ENCODE measurements around the gene ARHGAP18. TPM values are rescaled to one million over a fixed set of nuclear protein-coding genes. Genes with fewer than 3 reads are reported as not detected.

Gene ARHGAP18
- total RNA-seq, 1 donor from 2014 or later: 38.6 TPM

DNA sequence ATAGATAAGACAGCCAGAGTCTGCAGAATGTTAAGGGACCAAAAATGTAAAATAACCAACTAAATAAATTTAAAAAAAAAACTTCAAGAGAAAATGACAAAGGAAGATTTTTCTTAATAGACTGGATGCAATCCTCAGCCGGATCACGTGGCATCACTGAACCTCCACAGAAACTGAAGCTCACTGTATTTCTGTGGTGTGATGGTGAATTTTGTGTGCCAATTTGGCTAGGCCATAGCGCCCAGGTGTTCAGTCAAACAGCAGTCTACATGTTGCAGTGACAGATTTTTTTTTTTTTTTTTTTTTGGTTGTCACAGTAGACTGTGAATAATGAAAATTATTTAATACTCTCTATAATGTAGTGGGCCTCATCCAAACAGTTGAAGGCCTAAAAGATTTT, 95.5 kb downstream of the ARHGAP18 start:
- H3K4me3 Mint-ChIP-seq (ENCODE audit: unreplicated experiment): no peak overlapping the region
- no peak overlapping the region for H3K27ac Mint-ChIP-seq (ENCODE audit: unreplicated experiment)
- no peaks in the 10 kb centered on the region for H3K27me3 Mint-ChIP-seq (ENCODE audit: low read depth, unreplicated experiment)
- Histone ChIP-seq H3K9me3 (ENCODE audit: insufficient read depth, low read depth, low read length) (no peaks in the 10 kb centered on the region), H3K9ac (ENCODE audit: low read length) (no peak overlapping the region), H3K36me3 (ENCODE audit: insufficient read depth, low read length) (peaks cover 9% of the 10 kb centered on the region), H3K27me3 (ENCODE audit: insufficient read depth, low read length) (no peaks in the 10 kb centered on the region), H4K20me1 (ENCODE audit: insufficient read depth, low read length) (no peaks in the 10 kb centered on the region), H3K27ac (ENCODE audit: low read depth, low read length) (no peak overlapping the region), H3K4me3 (ENCODE audit: insufficient read depth, low read depth, low read length) (no peak overlapping the region), H3K4me1 (ENCODE audit: insufficient read depth, low read length) (peaks cover 6% of the 10 kb centered on the region), H2AFZ (ENCODE audit: low read depth, low read length) (no peak overlapping the region), H3K79me2 (ENCODE audit: insufficient read depth, low read length) (no peaks in the 10 kb centered on the region), H3K4me2 (ENCODE audit: low read length) (no peak overlapping the region)
- TF ChIP-seq EZH2 (IDR thresholded peaks at IDR 0.05; ENCODE audit: insufficient read depth, low read length): no peak
- TF ChIP-seq, protein P1, sequence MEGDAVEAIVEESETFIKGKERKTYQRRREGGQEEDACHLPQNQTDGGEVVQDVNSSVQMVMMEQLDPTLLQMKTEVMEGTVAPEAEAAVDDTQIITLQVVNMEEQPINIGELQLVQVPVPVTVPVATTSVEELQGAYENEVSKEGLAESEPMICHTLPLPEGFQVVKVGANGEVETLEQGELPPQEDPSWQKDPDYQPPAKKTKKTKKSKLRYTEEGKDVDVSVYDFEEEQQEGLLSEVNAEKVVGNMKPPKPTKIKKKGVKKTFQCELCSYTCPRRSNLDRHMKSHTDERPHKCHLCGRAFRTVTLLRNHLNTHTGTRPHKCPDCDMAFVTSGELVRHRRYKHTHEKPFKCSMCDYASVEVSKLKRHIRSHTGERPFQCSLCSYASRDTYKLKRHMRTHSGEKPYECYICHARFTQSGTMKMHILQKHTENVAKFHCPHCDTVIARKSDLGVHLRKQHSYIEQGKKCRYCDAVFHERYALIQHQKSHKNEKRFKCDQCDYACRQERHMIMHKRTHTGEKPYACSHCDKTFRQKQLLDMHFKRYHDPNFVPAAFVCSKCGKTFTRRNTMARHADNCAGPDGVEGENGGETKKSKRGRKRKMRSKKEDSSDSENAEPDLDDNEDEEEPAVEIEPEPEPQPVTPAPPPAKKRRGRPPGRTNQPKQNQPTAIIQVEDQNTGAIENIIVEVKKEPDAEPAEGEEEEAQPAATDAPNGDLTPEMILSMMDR (IDR thresholded peaks at IDR 0.05; ENCODE audit: insufficient read depth, low read depth, low read length): no peak
- peaks cover 18% of the 10 kb centered on the region for H3K36me3 Mint-ChIP-seq (ENCODE audit: low read depth, unreplicated experiment)
- no peaks in the 10 kb centered on the region for H3K9me3 Mint-ChIP-seq (ENCODE audit: unreplicated experiment)
- FAIRE-seq (no peak), DNase-seq (ENCODE audit: low read depth) (no peak)
- H3K4me1 Mint-ChIP-seq (ENCODE audit: low read depth, unreplicated experiment): no peaks in the 10 kb centered on the region

DNA sequence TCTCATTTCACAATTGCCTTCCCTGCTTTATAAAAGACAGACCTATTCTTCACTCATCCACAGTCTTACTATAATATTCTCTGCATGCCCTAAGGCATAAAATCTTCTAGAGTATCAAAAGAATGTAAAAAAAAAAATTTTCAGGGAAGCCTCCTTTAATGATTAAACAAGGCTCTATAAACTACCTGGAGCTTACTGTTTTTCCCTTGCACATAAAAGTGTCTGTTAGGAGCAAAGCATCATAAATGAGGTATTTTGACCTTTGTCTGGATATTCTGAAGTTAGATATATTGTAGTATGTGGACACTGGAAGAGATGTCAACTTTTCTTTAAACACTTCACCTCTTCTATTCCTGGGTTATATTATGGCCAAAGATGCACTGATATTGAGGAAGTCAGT, 97.5 kb downstream of the ARHGAP18 start:
- Histone ChIP-seq H3K4me1 (ENCODE audit: insufficient read depth, low read length) (peaks cover 6% of the 10 kb centered on the region), H3K36me3 (ENCODE audit: insufficient read depth, low read length) (peaks cover 12% of the 10 kb centered on the region), H3K4me3 (ENCODE audit: insufficient read depth, low read depth, low read length) (no peak overlapping the region), H2AFZ (ENCODE audit: low read depth, low read length) (no peak overlapping the region), H3K27ac (ENCODE audit: low read depth, low read length) (no peak overlapping the region), H3K9me3 (ENCODE audit: insufficient read depth, low read depth, low read length) (no peaks in the 10 kb centered on the region), H4K20me1 (ENCODE audit: insufficient read depth, low read length) (no peaks in the 10 kb centered on the region), H3K9ac (ENCODE audit: low read length) (no peak overlapping the region), H3K27me3 (ENCODE audit: insufficient read depth, low read length) (no peaks in the 10 kb centered on the region), H3K4me2 (ENCODE audit: low read length) (no peak overlapping the region), H3K79me2 (ENCODE audit: insufficient read depth, low read length) (no peaks in the 10 kb centered on the region)
- H3K4me1 Mint-ChIP-seq (ENCODE audit: low read depth, unreplicated experiment): peaks cover 3% of the 10 kb centered on the region
- H3K36me3 Mint-ChIP-seq (ENCODE audit: low read depth, unreplicated experiment): peaks cover 13% of the 10 kb centered on the region
- DNase-seq (ENCODE audit: low read depth) (no peak), FAIRE-seq (no peak)
- TF ChIP-seq, protein P1 (IDR thresholded peaks at IDR 0.05; ENCODE audit: insufficient read depth, low read depth, low read length): no peak
- TF ChIP-seq EZH2 (IDR thresholded peaks at IDR 0.05; ENCODE audit: insufficient read depth, low read length): no peak
- no peak overlapping the region for H3K27ac Mint-ChIP-seq (ENCODE audit: unreplicated experiment)
- H3K27me3 Mint-ChIP-seq (ENCODE audit: low read depth, unreplicated experiment): no peaks in the 10 kb centered on the region
- H3K9me3 Mint-ChIP-seq (ENCODE audit: unreplicated experiment): no peaks in the 10 kb centered on the region
- H3K4me3 Mint-ChIP-seq (ENCODE audit: unreplicated experiment): no peak overlapping the region

DNA sequence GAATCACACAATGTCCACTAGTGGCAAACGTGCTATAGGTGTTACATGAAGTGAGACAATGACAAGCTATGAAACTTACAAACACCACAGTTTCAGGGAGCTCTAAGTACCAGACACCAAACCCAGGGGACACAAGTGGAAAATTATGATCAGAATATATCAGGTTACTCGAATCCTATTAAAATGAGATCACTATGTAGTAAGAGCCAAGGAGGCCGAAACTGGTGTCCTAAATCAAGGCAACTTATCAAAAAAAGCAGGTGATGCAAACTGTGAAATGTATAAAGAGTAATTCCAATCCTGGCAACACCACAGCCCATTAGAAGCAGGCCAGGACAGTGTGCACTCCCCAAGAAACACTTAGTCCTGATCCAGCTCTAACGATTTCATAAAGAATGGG, 100.3 kb downstream of the ARHGAP18 start:
- no peaks in the 10 kb centered on the region for H3K27me3 ChIP-seq (ENCODE audit: insufficient read depth, low read length)
- Mint-ChIP-seq H3K27ac (ENCODE audit: unreplicated experiment) (no peak overlapping the region), H3K9me3 (ENCODE audit: unreplicated experiment) (no peaks in the 10 kb centered on the region), H3K36me3 (ENCODE audit: low read depth, unreplicated experiment) (peaks cover 12% of the 10 kb centered on the region), H3K4me3 (ENCODE audit: unreplicated experiment) (no peak overlapping the region), H3K4me1 (ENCODE audit: low read depth, unreplicated experiment) (peaks cover 5% of the 10 kb centered on the region), H3K27me3 (ENCODE audit: low read depth, unreplicated experiment) (no peaks in the 10 kb centered on the region)
- DNase-seq (ENCODE audit: low read depth) (no peak), FAIRE-seq (no peak)
- H4K20me1 ChIP-seq (ENCODE audit: insufficient read depth, low read length): no peaks in the 10 kb centered on the region
- H3K27ac ChIP-seq (ENCODE audit: low read depth, low read length): no peak overlapping the region
- H3K36me3 ChIP-seq (ENCODE audit: insufficient read depth, low read length): peaks cover 11% of the 10 kb centered on the region
- TF ChIP-seq, protein P1 (IDR thresholded peaks at IDR 0.05; ENCODE audit: insufficient read depth, low read depth, low read length): no peak
- TF ChIP-seq EZH2 (IDR thresholded peaks at IDR 0.05; ENCODE audit: insufficient read depth, low read length): no peak
- H2AFZ ChIP-seq (ENCODE audit: low read depth, low read length): no peak overlapping the region
- peaks cover 10% of the 10 kb centered on the region for H3K4me1 ChIP-seq (ENCODE audit: insufficient read depth, low read length)
- H3K9me3 ChIP-seq (ENCODE audit: insufficient read depth, low read depth, low read length): no peaks in the 10 kb centered on the region
- no peak overlapping the region for H3K4me3 ChIP-seq (ENCODE audit: insufficient read depth, low read depth, low read length)
- no peaks in the 10 kb centered on the region for H3K79me2 ChIP-seq (ENCODE audit: insufficient read depth, low read length)
- H3K4me2 ChIP-seq (ENCODE audit: low read length): no peak overlapping the region
- no peak overlapping the region for H3K9ac ChIP-seq (ENCODE audit: low read length)
